Body of pancreas (tissue), 4 donors: Measurements from ENCODE around the gene FOSL1. TPM values are rescaled to one million over a fixed set of nuclear protein-coding genes. Genes with fewer than 3 reads are reported as not detected.
"Not testable (repeated sequence)": the region's sequence is repeated elsewhere in the genome, so short reads cannot be mapped to it uniquely, and the experiment has no call there.

Source experiments
- ATAC-seq: fragments of 150-250 bp; one replicate; pipeline ENCODE4 v1.9.1; 2016
- DNase-seq, 4 donors: peaks; one replicate each; pipeline ENCODE4 v3.0.0-alpha.2; 2019
- H3K27ac ChIP-seq, 4 donors: fragments of 200-600 bp; sonication (generic); 1 replicate in 3 of 4; 2 replicates in 1 of 4; pipeline versions ENCODE4 v1.5.1 to v1.6.1; 2016 to 2019; ENCODE audit warnings: mild to moderate bottlenecking in 1 of 4, mixed read lengths in 1 of 4, moderate library complexity in 1 of 4
- H3K27me3 ChIP-seq, 2 donors: fragments of 200-600 bp; sonication (generic); one replicate each; pipeline ENCODE4 v1.6.0; 2016; ENCODE audit warnings: mild to moderate bottlenecking in 1 of 2
- H3K36me3 ChIP-seq, 2 donors: fragments of 200-600 bp; sonication (generic); replicated peaks in 1 of 2; 2 replicates each; pipeline ENCODE4 v1.5.1; 2016; ENCODE audit warnings: low read depth in 2 of 2; ENCODE audit not compliant: insufficient read depth in 1 of 2
- H3K4me1 ChIP-seq: fragments of 200-600 bp; sonication (generic); one replicate; pipeline ENCODE4 v1.6.0; 2016
- H3K4me3 ChIP-seq, 2 donors: fragments of 200-600 bp; sonication (generic); 1 replicate in 1 of 2; 2 replicates in 1 of 2; pipeline ENCODE4 v1.5.1; 2016 to 2019
- H3K9me3 ChIP-seq, 3 donors: fragments of 200-600 bp; sonication (generic); 1 replicate in 2 of 3; 2 replicates in 1 of 3; pipeline ENCODE4 v1.5.1; 2016
- CTCF ChIP-seq, 7 experiments: fragments of 450-650 bp in 4 of 7; fragments of 200-600 bp in 3 of 7; sonication (generic) in 3 of 7; IDR thresholded peaks; one replicate each; pipeline ENCODE4 v1.5.1; 2016 to 2019; ENCODE audit warnings: antibody characterized with exemption in 7 of 7
- POLR2A ChIP-seq, 3 donors: fragments of 450-650 bp; IDR thresholded peaks; one replicate each; pipeline ENCODE4 v1.6.1; 2016; ENCODE audit warnings: antibody characterized with exemption in 3 of 3, mild to moderate bottlenecking in 2 of 3
- WGBS, 2 donors: methylation state at CpG; one replicate each; pipeline ENCODE4 v1.1.5; 2017; 5-methylcytosine and 5-hydroxymethylcytosine counted together
- intact Hi-C: fragments of 100-400 bp; cut with DNase I; formaldehyde crosslinking; loops from one replicate; pipeline ENCODE4 v1.15.1; 2023
- total RNA-seq, 2 donors: library from RNA; depleted of rRNA; stranded (reverse); fragments of >200 nt; gene quantifications; one replicate each; pipeline ENCODE4 v1.1.0, GENCODE V29; 2016

FOSL1 gene
- total RNA-seq, 2 donors from 2014 or later, result 0.52 to 17.8 TPM

- 82 to 87% methylated on average over 10 to 14 of the region's 14 CpGs for WGBS, 2 donors
- Histone ChIP-seq H3K9me3 (no peaks in the 10 kb centered on the region), H3K4me1 (peaks cover 24% of the 10 kb centered on the region), H3K36me3 (no peaks in the 10 kb centered on the region), H3K4me3 (no peak overlapping the region), H3K27me3 (peaks cover 0 to 11% of the 10 kb centered on the region in 2 donors), H3K27ac (no peak overlapping the region)
- ATAC-seq, result no peak
- no peak for TF ChIP-seq CTCF (IDR thresholded peaks at IDR 0.05)
- no peak for TF ChIP-seq POLR2A (IDR thresholded peaks at IDR 0.05)
- intact Hi-C loops, result no loop called here
- no peak for DNase-seq
Measured at GRCh38 chr11:65896034-65896999, 3.9 kb downstream of the FOSL1 start.

- Histone ChIP-seq H3K9me3 (no peaks in the 10 kb centered on the region), H3K27ac (no peak overlapping the region), H3K4me1 (peaks cover 32% of the 10 kb centered on the region), H3K27me3 (peaks cover 0 to 11% of the 10 kb centered on the region in 2 donors), H3K36me3 (no peaks in the 10 kb centered on the region), H3K4me3 (no peak overlapping the region)
- WGBS, 2 donors, result 82 to 86% methylated on average over 5 of the region's 5 CpGs
- TF ChIP-seq POLR2A (IDR thresholded peaks at IDR 0.05) (no peak), CTCF (IDR thresholded peaks at IDR 0.05) (no peak)
- intact Hi-C loops, result no loop called here
- ATAC-seq (no peak), DNase-seq (no peak)
Measured at GRCh38 chr11:65895482-65895981, 4.7 kb downstream of the FOSL1 start.

GRCh38 chr11:65894034-65894591, 6.1 kb downstream of the FOSL1 start:
- 73 to 89% methylated on average over 7 to 16 of the region's 16 CpGs for WGBS, 2 donors
- intact Hi-C loops, result no loop called here
- H3K27ac ChIP-seq, result peak overlapping the region in 2 of 4 donors; percentile 39 to 55
- no peaks in the 10 kb centered on the region for H3K36me3 ChIP-seq
- H3K27me3 ChIP-seq, result peaks cover 0 to 1% of the 10 kb centered on the region in 2 donors
- TF ChIP-seq CTCF (IDR thresholded peaks at IDR 0.05), result no peak
- peak in 1 of 3 donors; percentile 18 for TF ChIP-seq POLR2A (IDR thresholded peaks at IDR 0.05)
- no peak for ATAC-seq
- peaks cover 32% of the 10 kb centered on the region for H3K4me1 ChIP-seq
- no peaks in the 10 kb centered on the region for H3K9me3 ChIP-seq
- no peak for DNase-seq
- H3K4me3 ChIP-seq, result no peak overlapping the region

GRCh38 chr11:65892661-65893317, 7.4 kb downstream of the FOSL1 start:
- Histone ChIP-seq H3K9me3 (no peaks in the 10 kb centered on the region), H3K4me3 (no peak overlapping the region), H3K4me1 (peaks cover 36% of the 10 kb centered on the region), H3K36me3 (no peaks in the 10 kb centered on the region), H3K27ac (peak overlapping the region in 2 of 4 donors; percentile 24 to 85), H3K27me3 (no peaks in the 10 kb centered on the region)
- DNase-seq (no peak), ATAC-seq (no peak)
- no peak for TF ChIP-seq CTCF (IDR thresholded peaks at IDR 0.05)
- TF ChIP-seq POLR2A (IDR thresholded peaks at IDR 0.05), result no peak
- 78 to 84% methylated on average over 9 to 10 of the region's 10 CpGs for WGBS, 2 donors
- intact Hi-C loops, result no loop called here

GRCh38 chr11:65892137-65892540, 8.0 kb downstream of the FOSL1 start:
- H3K9me3 ChIP-seq, H3K27me3 ChIP-seq, intact Hi-C loops, H3K4me3 ChIP-seq, H3K36me3 ChIP-seq, DNase-seq, ATAC-seq: not testable (repeated sequence)
- H3K27ac ChIP-seq, result peak overlapping the region in 3 of 4 donors; percentile 0 to 85 (median 24)
- WGBS, 2 donors, result 84% methylated on average over 5 of the region's 5 CpGs; no CpG with 5 or more reads in 1 of the 2 donors
- peaks cover 43% of the 10 kb centered on the region for H3K4me1 ChIP-seq
